Astrocyte (in vitro differentiated cells and primary cell): ENCODE data around the gene TTLL9. TPM values are rescaled to one million over a fixed set of nuclear protein-coding genes. Genes with fewer than 3 reads are reported as not detected.

Source experiments
- DNase-seq: peaks from one replicate; pipeline ENCODE4 v3.0.0-alpha.2; 2010; ENCODE audit warnings: low read depth
- FAIRE-seq: peaks from 2 replicates; lab custom pipeline; 2011; peaks lifted over from hg19 to GRCh38; lab: Jason Lieb, UNC
- H2AFZ ChIP-seq: 2 replicates; pipeline ENCODE4 v1.6.0; 2012; ENCODE audit warnings: low read depth, low read length, inconsistent platforms
- H3K27ac ChIP-seq: 2 replicates; pipeline ENCODE4 v1.5.1; 2011; ENCODE audit warnings: low read depth, low read length, inconsistent platforms
- H3K27me3 ChIP-seq: 2 replicates; pipeline ENCODE4 v1.6.0; 2011; ENCODE audit warnings: low read length, inconsistent platforms; ENCODE audit not compliant: insufficient read depth
- H3K36me3 ChIP-seq: 2 replicates; pipeline ENCODE4 v1.5.1; 2011; ENCODE audit warnings: low read length, inconsistent platforms; ENCODE audit not compliant: insufficient read depth
- H3K4me1 ChIP-seq: 2 replicates; pipeline ENCODE4 v1.5.1; 2011; ENCODE audit warnings: low read length, inconsistent platforms; ENCODE audit not compliant: insufficient read depth
- H3K4me2 ChIP-seq: 2 replicates; pipeline ENCODE4 v1.6.0; 2012; ENCODE audit warnings: low read length, inconsistent platforms
- H3K4me3 ChIP-seq: 2 replicates; pipeline ENCODE4 v1.5.1; 2011; ENCODE audit warnings: low read depth, mild to moderate bottlenecking, low read length, inconsistent platforms; ENCODE audit not compliant: insufficient read depth
- H3K79me2 ChIP-seq: 2 replicates; pipeline ENCODE4 v1.6.0; 2012; ENCODE audit warnings: mild to moderate bottlenecking, low read length, inconsistent platforms; ENCODE audit not compliant: insufficient read depth
- H3K9ac ChIP-seq: 2 replicates; pipeline ENCODE4 v1.6.0; 2012; ENCODE audit warnings: mild to moderate bottlenecking, low read length, inconsistent platforms
- H3K9me3 ChIP-seq: 2 replicates; pipeline ENCODE4 v1.5.1; 2012; ENCODE audit warnings: low read depth, mild to moderate bottlenecking, low read length, inconsistent platforms; ENCODE audit not compliant: insufficient read depth
- H4K20me1 ChIP-seq: 2 replicates; pipeline ENCODE4 v1.6.0; 2012; ENCODE audit warnings: low read length, inconsistent platforms; ENCODE audit not compliant: insufficient read depth
- H3K27ac Mint-ChIP-seq: one replicate; pipeline ENCODE4 v1.8.0; 2021; ENCODE audit warnings: mild to moderate bottlenecking, mixed read lengths; ENCODE audit not compliant: unreplicated experiment
- H3K27me3 Mint-ChIP-seq: one replicate; pipeline ENCODE4 v1.8.0; 2021; ENCODE audit warnings: low read depth, mixed read lengths; ENCODE audit not compliant: unreplicated experiment
- H3K36me3 Mint-ChIP-seq: one replicate; pipeline ENCODE4 v1.8.0; 2021; ENCODE audit warnings: low read depth, mixed read lengths; ENCODE audit not compliant: unreplicated experiment
- H3K4me1 Mint-ChIP-seq: one replicate; pipeline ENCODE4 v1.8.0; 2021; ENCODE audit warnings: low read depth, mixed read lengths; ENCODE audit not compliant: unreplicated experiment
- H3K4me3 Mint-ChIP-seq: one replicate; pipeline ENCODE4 v1.8.0; 2021; ENCODE audit warnings: mild to moderate bottlenecking, moderate library complexity, mixed read lengths; ENCODE audit not compliant: unreplicated experiment
- H3K9me3 Mint-ChIP-seq: one replicate; pipeline ENCODE4 v1.8.0; 2021; ENCODE audit warnings: mild to moderate bottlenecking, mixed read lengths; ENCODE audit not compliant: unreplicated experiment
- EZH2 ChIP-seq: IDR thresholded peaks from 2 replicates; pipeline ENCODE4 v1.6.1; 2012; ENCODE audit warnings: mild to moderate bottlenecking, low read length, inconsistent platforms; ENCODE audit not compliant: insufficient read depth
- total RNA-seq: library from RNA; stranded (reverse); gene quantifications from 2 replicates; pipeline ENCODE4 v1.2.1, GENCODE V29; 2021
- TF ChIP-seq, protein P1 (sequence below): IDR thresholded peaks from 2 replicates; pipeline ENCODE4 v1.5.1; 2011; ENCODE audit warnings: low read depth, mild to moderate bottlenecking, inconsistent platforms, low read length, moderate library complexity; ENCODE audit not compliant: insufficient read depth

TTLL9 gene
- total RNA-seq, 1 donor from 2014 or later = 0.41 TPM

DNA sequence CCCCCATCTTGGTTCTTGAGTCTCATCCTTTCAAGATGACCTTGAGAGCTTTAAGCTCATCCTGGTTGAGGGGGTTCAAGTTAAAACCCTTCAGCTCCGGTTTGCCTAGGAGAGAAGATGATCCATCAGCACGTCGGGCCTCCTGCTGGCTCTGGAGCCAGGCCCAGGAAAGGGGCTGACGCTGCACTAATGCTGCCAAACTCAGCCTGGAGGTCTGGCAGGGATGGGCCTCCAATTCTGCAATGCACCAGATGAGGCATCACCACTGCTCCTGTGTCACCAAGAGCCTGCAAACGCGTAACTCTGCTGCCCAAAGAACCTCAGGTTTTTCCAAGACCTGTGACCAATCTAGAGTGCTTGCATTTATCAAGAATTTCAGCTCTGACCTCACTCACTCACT is 75.4 kb downstream of the TTLL9 start:
- no peaks in the 10 kb centered on the region for H3K27me3 Mint-ChIP-seq
- no peak overlapping the region for H3K4me3 ChIP-seq
- no peaks in the 10 kb centered on the region for H3K9me3 Mint-ChIP-seq
- H3K27ac ChIP-seq = no peak overlapping the region
- peaks cover 5% of the 10 kb centered on the region for H3K4me1 ChIP-seq
- H3K9ac ChIP-seq = no peak overlapping the region
- TF ChIP-seq, protein P1, sequence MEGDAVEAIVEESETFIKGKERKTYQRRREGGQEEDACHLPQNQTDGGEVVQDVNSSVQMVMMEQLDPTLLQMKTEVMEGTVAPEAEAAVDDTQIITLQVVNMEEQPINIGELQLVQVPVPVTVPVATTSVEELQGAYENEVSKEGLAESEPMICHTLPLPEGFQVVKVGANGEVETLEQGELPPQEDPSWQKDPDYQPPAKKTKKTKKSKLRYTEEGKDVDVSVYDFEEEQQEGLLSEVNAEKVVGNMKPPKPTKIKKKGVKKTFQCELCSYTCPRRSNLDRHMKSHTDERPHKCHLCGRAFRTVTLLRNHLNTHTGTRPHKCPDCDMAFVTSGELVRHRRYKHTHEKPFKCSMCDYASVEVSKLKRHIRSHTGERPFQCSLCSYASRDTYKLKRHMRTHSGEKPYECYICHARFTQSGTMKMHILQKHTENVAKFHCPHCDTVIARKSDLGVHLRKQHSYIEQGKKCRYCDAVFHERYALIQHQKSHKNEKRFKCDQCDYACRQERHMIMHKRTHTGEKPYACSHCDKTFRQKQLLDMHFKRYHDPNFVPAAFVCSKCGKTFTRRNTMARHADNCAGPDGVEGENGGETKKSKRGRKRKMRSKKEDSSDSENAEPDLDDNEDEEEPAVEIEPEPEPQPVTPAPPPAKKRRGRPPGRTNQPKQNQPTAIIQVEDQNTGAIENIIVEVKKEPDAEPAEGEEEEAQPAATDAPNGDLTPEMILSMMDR = no peak
- no peak for TF ChIP-seq EZH2
- H3K4me2 ChIP-seq = no peak overlapping the region
- H3K36me3 ChIP-seq = peaks cover 26% of the 10 kb centered on the region
- no peaks in the 10 kb centered on the region for H3K9me3 ChIP-seq
- DNase-seq = peak; percentile 3
- H2AFZ ChIP-seq = no peak overlapping the region
- no peak for FAIRE-seq
- H3K27me3 ChIP-seq = no peaks in the 10 kb centered on the region
- H3K27ac Mint-ChIP-seq = no peak overlapping the region
- peaks cover 37% of the 10 kb centered on the region for H3K36me3 Mint-ChIP-seq
- no peak overlapping the region for H3K4me3 Mint-ChIP-seq
- peaks cover 22% of the 10 kb centered on the region for H3K79me2 ChIP-seq
- H3K4me1 Mint-ChIP-seq = peaks cover under 1% of the 10 kb centered on the region
- peaks cover 38% of the 10 kb centered on the region for H4K20me1 ChIP-seq

DNA sequence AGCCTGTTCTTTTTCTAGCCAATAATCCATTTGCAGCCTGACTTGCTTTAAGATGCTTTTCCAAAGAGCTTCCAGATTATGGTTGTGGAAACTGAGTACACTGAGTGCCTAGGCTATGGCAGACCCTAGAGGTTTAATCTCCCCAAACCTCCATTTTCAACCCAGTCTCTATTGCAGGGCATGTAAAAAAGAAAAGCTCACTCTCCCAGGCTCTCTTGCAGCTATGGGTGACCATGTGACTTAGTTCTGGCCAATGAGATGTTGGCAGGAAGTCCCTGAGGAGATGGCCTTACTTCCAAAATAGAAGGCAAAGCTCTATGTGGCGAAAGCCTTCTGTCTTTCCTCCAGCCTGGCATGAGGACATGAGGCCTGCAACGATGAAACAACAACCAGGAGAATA is 77.6 kb downstream of the TTLL9 start:
- Mint-ChIP-seq H3K4me1 (peaks cover 6% of the 10 kb centered on the region), H3K36me3 (peaks cover 30% of the 10 kb centered on the region), H3K27me3 (peaks cover 1% of the 10 kb centered on the region), H3K4me3 (no peak overlapping the region), H3K27ac (no peak overlapping the region), H3K9me3 (no peaks in the 10 kb centered on the region)
- Histone ChIP-seq H3K4me3 (no peak overlapping the region), H2AFZ (no peak overlapping the region), H3K9ac (no peak overlapping the region), H3K27me3 (no peaks in the 10 kb centered on the region), H3K4me2 (no peak overlapping the region), H3K9me3 (no peaks in the 10 kb centered on the region), H3K36me3 (peaks cover 26% of the 10 kb centered on the region), H3K4me1 (peaks cover 11% of the 10 kb centered on the region), H4K20me1 (peaks cover 44% of the 10 kb centered on the region), H3K79me2 (peaks cover 32% of the 10 kb centered on the region), H3K27ac (no peak overlapping the region)
- FAIRE-seq (no peak), DNase-seq (no peak)
- TF ChIP-seq, protein P1 = no peak
- TF ChIP-seq EZH2 = no peak

DNA sequence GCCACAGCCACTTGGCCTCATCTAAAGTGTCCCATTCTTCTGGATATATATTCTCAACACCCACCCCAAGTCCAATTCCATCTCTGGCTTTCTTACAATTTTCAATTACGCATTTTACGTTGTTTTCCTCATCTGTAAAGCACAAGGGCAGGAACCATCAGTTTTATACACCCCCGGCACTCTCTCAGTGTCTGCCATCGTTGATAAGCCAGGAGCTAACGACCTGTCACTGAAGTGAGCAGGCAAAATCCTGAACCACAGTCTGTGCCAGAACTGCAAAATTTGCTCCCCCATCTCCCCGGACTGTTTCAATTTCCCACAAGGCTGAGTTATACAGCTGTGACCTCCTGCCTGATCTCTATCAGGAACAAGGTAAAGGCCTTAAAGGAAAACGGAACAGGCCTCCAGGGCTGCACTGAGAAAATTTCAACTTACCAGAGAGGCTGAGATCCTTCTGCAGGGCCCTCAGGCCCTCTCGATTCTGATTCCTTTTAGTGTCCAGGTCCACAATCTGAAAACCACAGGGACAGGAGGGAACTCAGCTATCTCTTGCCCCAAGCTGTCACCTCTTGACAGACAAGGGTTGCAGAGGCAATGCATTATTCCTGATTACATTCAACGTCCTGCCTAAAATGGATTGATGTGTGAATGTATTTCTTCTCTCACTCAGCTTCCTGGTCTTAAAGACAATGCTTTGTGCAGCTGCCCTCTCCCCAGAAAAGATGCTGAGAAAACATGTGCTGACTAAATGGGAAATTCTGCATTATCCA is 79.6 kb downstream of the TTLL9 start:
- peaks cover 39% of the 10 kb centered on the region for H4K20me1 ChIP-seq
- H3K27me3 ChIP-seq = peaks cover 3% of the 10 kb centered on the region
- peaks cover 11% of the 10 kb centered on the region for H3K4me1 ChIP-seq
- H3K27ac Mint-ChIP-seq = no peak overlapping the region
- no peak for FAIRE-seq
- no peak overlapping the region for H3K4me3 ChIP-seq
- H3K79me2 ChIP-seq = peaks cover 32% of the 10 kb centered on the region
- DNase-seq = no peak
- H3K27me3 Mint-ChIP-seq = peaks cover 10% of the 10 kb centered on the region
- H3K9me3 ChIP-seq = no peaks in the 10 kb centered on the region
- peaks cover 6% of the 10 kb centered on the region for H3K4me1 Mint-ChIP-seq
- peaks cover 26% of the 10 kb centered on the region for H3K36me3 ChIP-seq
- H3K27ac ChIP-seq = no peak overlapping the region
- peak overlapping the region; percentile 99 for H3K9ac ChIP-seq
- H3K36me3 Mint-ChIP-seq = peaks cover 17% of the 10 kb centered on the region
- no peak overlapping the region for H2AFZ ChIP-seq
- peak overlapping the region; percentile 94 for H3K4me3 Mint-ChIP-seq
- no peak for TF ChIP-seq EZH2
- TF ChIP-seq, protein P1 = no peak
- no peaks in the 10 kb centered on the region for H3K9me3 Mint-ChIP-seq
- H3K4me2 ChIP-seq = peak overlapping the region; percentile 98
